Neural crest cell (in vitro differentiated cells): Measurements from ENCODE around the gene INTS1. TPM values are rescaled to one million over a fixed set of nuclear protein-coding genes. Genes with fewer than 3 reads are reported as not detected.

Experiments used
- DNase-seq: peaks from one replicate; pipeline ENCODE4 v3.0.0; 2021; ENCODE audit warnings: low read depth, mixed read lengths, low spot score
- H3K27ac Mint-ChIP-seq: one replicate; pipeline ENCODE4 v1.8.0; 2021; ENCODE audit warnings: mild to moderate bottlenecking, mixed read lengths; ENCODE audit not compliant: unreplicated experiment
- H3K27me3 Mint-ChIP-seq: 2 replicates; pipeline ENCODE4 v1.8.0; 2021; ENCODE audit warnings: low read depth, mild to moderate bottlenecking, mixed read lengths
- H3K36me3 Mint-ChIP-seq: 2 replicates; pipeline ENCODE4 v1.8.0; 2021; ENCODE audit warnings: low read depth, mild to moderate bottlenecking, mixed read lengths
- H3K4me1 Mint-ChIP-seq: 2 replicates; pipeline ENCODE4 v1.8.0; 2021; ENCODE audit warnings: mixed read lengths
- H3K4me3 Mint-ChIP-seq: one replicate; pipeline ENCODE4 v1.8.0; 2021; ENCODE audit warnings: mild to moderate bottlenecking, mixed read lengths
- H3K9me3 Mint-ChIP-seq: 2 replicates; pipeline ENCODE4 v1.8.0; 2021; ENCODE audit warnings: mixed read lengths
- total RNA-seq: library from RNA; stranded (reverse); gene quantifications from 2 replicates; pipeline ENCODE4 v1.2.1, GENCODE V29; 2021
- TF ChIP-seq, protein P1 (sequence below): fragments of 200-600 bp; sonication (generic); conservative IDR thresholded peaks from 2 replicates; pipeline ENCODE4 v1.5.0; 2021; ENCODE audit warnings: antibody characterized with exemption, mild to moderate bottlenecking

The INTS1 gene
- total RNA-seq, 1 donor from 2014 or later = 134 TPM

DNA sequence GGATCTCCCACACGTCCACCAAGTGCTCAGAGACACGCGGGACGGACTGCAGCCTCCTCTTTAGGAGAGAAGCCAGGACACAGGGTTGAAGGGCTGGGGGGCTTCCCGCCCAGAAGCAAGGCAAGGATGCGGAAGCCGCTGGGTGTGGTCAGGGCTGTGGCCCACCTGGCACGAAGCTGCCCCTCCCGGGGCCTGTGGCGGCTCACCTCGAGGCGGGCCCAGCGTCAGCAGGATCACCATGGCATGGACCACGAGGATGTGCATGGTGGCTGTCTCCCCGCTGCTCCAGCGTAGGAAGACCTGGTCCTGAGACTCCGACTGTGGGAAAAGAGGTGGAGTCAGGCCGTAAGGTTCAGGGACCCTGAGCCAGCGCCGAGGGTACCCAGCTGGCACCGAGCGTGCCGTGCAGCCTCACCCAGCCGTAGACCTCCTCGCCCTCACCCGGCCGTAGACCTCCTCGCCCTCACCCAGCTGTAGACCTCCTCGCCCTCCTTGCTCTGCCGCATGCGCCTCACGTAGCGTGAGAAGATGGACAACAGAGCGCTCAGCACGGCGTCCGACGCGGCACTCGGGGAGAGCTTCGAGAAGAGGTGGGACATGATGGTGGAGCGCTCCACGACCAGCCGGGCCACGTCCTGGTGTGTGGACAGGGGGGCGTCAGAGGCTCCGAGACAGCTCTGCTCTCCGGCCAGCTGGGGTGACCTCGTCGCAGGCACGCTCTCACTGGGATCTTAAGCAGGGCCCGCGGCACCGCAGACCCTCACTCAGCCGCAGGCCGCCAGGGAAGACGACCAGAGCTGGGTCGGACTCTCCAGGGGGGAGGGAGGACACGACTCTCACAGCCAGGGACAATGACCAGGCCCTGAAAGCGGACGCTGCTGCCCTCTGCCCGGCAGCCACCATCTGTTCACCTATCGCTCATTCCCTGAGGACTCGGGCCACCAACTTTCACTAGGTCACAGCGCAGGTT, 20.4 kb downstream of the INTS1 start:
- no peak overlapping the region for H3K4me3 Mint-ChIP-seq
- H3K27me3 Mint-ChIP-seq = no peaks in the 10 kb centered on the region
- TF ChIP-seq, protein P1, sequence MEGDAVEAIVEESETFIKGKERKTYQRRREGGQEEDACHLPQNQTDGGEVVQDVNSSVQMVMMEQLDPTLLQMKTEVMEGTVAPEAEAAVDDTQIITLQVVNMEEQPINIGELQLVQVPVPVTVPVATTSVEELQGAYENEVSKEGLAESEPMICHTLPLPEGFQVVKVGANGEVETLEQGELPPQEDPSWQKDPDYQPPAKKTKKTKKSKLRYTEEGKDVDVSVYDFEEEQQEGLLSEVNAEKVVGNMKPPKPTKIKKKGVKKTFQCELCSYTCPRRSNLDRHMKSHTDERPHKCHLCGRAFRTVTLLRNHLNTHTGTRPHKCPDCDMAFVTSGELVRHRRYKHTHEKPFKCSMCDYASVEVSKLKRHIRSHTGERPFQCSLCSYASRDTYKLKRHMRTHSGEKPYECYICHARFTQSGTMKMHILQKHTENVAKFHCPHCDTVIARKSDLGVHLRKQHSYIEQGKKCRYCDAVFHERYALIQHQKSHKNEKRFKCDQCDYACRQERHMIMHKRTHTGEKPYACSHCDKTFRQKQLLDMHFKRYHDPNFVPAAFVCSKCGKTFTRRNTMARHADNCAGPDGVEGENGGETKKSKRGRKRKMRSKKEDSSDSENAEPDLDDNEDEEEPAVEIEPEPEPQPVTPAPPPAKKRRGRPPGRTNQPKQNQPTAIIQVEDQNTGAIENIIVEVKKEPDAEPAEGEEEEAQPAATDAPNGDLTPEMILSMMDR = no peak
- H3K36me3 Mint-ChIP-seq = no peaks in the 10 kb centered on the region
- no peak for DNase-seq
- no peak overlapping the region for H3K27ac Mint-ChIP-seq
- no peaks in the 10 kb centered on the region for H3K4me1 Mint-ChIP-seq
- no peaks in the 10 kb centered on the region for H3K9me3 Mint-ChIP-seq

DNA sequence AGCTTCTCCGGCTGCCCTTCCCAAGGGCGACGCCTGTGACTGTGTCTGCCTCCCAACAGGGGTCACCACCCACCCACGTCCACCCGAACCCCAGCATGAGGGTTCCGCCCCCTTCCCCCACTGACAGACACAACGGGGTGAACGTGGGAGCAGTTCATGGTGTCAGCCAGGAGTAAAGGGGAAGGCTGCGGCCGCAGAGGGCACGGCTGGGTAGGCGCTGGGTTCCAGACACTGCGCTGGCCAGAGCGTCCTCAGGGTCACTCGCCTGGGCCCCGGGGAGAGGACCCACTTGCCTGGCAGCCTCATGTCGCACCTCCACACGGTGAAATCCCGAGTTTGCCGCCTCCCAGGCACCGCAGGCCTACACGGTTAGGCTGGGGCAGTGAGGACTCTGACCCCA, 21.1 kb downstream of the INTS1 start:
- Mint-ChIP-seq H3K4me3 (no peak overlapping the region), H3K27me3 (no peaks in the 10 kb centered on the region), H3K4me1 (no peaks in the 10 kb centered on the region), H3K27ac (no peak overlapping the region), H3K36me3 (no peaks in the 10 kb centered on the region), H3K9me3 (no peaks in the 10 kb centered on the region)
- TF ChIP-seq, protein P1 = no peak
- no peak for DNase-seq

DNA sequence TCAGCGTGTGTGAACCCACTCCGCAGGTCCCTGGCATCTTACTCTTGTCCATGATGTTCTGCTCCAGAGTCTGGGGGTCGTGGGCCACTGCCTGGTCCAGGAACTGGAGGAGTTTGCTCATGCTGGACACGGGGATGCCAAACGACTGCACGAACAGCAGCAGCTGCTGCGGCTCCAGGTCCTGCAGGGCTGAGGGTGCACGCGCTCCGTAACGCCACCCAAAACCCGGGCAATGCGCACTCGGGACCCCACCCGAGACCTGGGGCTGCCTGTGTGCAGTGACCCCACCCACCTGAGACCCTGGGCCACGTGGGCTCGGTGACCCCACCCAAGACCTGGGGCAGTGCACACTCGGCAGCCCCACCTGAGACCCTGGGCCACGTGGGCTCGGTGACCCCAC, 22.9 kb downstream of the INTS1 start:
- H3K9me3 Mint-ChIP-seq = no peaks in the 10 kb centered on the region
- no peaks in the 10 kb centered on the region for H3K27me3 Mint-ChIP-seq
- no peak overlapping the region for H3K27ac Mint-ChIP-seq
- H3K36me3 Mint-ChIP-seq = no peaks in the 10 kb centered on the region
- no peak overlapping the region for H3K4me3 Mint-ChIP-seq
- TF ChIP-seq, protein P1 = no peak
- no peaks in the 10 kb centered on the region for H3K4me1 Mint-ChIP-seq
- DNase-seq = no peak

DNA sequence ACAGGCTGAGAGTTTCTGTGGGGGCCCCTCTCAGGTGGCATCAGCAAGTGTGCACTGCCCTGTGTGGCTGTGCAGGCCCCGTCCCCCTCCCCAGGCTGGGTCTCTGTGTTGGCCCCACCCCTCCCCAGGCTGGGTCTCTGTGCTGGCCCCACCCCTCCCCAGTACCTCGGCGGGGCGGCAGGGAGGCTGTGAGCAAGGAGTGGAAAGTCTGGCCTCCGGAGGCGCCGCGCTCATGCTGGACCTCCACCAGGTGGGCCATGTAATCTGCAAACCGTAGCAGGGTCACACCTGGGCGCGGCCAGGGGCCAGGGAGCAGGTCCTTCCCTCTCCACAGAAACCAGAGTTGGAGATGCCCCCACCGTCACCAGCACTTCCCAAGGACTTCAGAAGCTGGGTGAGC, 23.5 kb downstream of the INTS1 start:
- H3K4me3 Mint-ChIP-seq = no peak overlapping the region
- H3K36me3 Mint-ChIP-seq = no peaks in the 10 kb centered on the region
- TF ChIP-seq, protein P1 = no peak
- no peaks in the 10 kb centered on the region for H3K9me3 Mint-ChIP-seq
- H3K27me3 Mint-ChIP-seq = no peaks in the 10 kb centered on the region
- H3K27ac Mint-ChIP-seq = no peak overlapping the region
- DNase-seq = no peak
- H3K4me1 Mint-ChIP-seq = no peaks in the 10 kb centered on the region

DNA sequence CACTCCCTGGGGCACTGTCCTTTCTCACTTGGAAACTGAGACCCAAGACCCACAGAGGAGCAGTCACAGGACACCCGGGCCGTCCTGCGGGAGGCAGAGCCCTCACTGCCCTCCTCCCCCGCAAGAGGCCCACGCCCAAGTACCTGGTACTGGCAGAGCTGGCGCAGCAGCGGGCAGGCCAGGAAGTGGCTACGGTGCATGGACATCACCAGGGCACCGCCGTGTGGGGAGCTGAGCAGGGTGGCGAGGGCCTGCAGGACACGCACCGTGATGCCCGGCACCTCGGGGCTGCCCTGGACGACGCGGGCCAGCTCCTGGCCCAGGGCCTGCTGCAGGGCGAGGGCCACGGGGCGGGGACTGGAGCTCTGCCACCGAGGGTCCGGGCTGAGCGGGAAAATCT, 24.9 kb downstream of the INTS1 start:
- Mint-ChIP-seq H3K9me3 (no peaks in the 10 kb centered on the region), H3K36me3 (no peaks in the 10 kb centered on the region), H3K4me1 (no peaks in the 10 kb centered on the region), H3K27me3 (no peaks in the 10 kb centered on the region), H3K27ac (no peak overlapping the region), H3K4me3 (no peak overlapping the region)
- no peak for DNase-seq
- TF ChIP-seq, protein P1 = no peak
